ENCODE data around the gene PRR19. TPM values are rescaled to one million over a fixed set of nuclear protein-coding genes. Genes with fewer than 3 reads are reported as not detected.

PRR19 gene
- polyA plus RNA-seq, 1 donor from 2014 or later, result 2.4 TPM

DNA sequence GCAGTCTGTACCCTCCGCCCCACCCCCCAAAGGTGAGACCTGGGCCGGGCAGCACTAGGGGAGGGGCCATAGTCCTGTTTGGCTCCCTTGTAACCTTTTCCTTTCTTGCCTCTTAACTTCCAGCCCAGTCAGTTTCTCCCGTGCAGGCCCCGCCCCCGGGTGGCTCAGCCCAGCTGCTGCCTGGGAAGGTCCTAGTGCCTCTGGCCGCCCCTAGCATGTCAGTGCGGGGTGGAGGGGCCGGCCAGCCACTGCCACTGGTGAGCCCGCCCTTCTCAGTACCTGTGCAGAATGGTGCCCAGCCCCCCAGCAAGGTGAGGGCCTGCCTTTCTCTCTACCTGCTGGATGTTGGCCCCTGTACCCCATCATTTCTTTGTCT, 10.5 kb upstream of the PRR19 start:
- TF ChIP-seq EP300 (conservative IDR thresholded peaks at IDR 0.05; ENCODE audit: poor library complexity, severe bottlenecking) (no peak), REST (IDR thresholded peaks at IDR 0.05; ENCODE audit: borderline replicate concordance) (no peak), EZH2 (IDR thresholded peaks at IDR 0.05; ENCODE audit: borderline replicate concordance, insufficient read depth, low read length, poor library complexity, severe bottlenecking) (no peak), POLR2AphosphoS5 (IDR thresholded peaks at IDR 0.05) (no peak), SMC3 (conservative IDR thresholded peaks at IDR 0.05; ENCODE audit: poor library complexity) (no peak), RAD21 (conservative IDR thresholded peaks at IDR 0.05) (no peak), MXI1 (conservative IDR thresholded peaks at IDR 0.05; ENCODE audit: poor library complexity, severe bottlenecking) (no peak), TAF1 (IDR thresholded peaks at IDR 0.05; ENCODE audit: low read depth) (no peak)
- H3K27me3 ChIP-seq (ENCODE audit: insufficient read depth, low read depth, low read length), result no peaks in the 10 kb centered on the region
- no peaks in the 10 kb centered on the region for H3K9me3 ChIP-seq (ENCODE audit: low read length)
- no peak overlapping the region for H3K27ac ChIP-seq (ENCODE audit: low read length)
- H3K36me3 ChIP-seq (ENCODE audit: insufficient read depth, low read length), result peaks cover 6% of the 10 kb centered on the region
- no peak overlapping the region for H3K9ac ChIP-seq (ENCODE audit: low read length)
- H3K4me3 ChIP-seq (ENCODE audit: low read length), result no peak overlapping the region
- H3K9me2 ChIP-seq (ENCODE audit: insufficient read depth, low read length), result no peaks in the 10 kb centered on the region
- H2AFZ ChIP-seq (ENCODE audit: low read depth, low read length), result no peak overlapping the region
- peaks cover under 1% of the 10 kb centered on the region for H3K79me2 ChIP-seq (replicated peaks; ENCODE audit: insufficient read depth, low read length)
- peaks cover 6% of the 10 kb centered on the region for H4K20me1 ChIP-seq (ENCODE audit: insufficient read depth)
- no peak overlapping the region for H3K4me2 ChIP-seq (ENCODE audit: low read length)
- no peaks in the 10 kb centered on the region for H3F3A ChIP-seq (ENCODE audit: insufficient read depth, low read length, poor library complexity, severe bottlenecking)

GRCh38 chr19:42292042-42292960, 9.6 kb upstream of the PRR19 start:
- Histone ChIP-seq H3F3A (ENCODE audit: insufficient read depth, low read length, poor library complexity, severe bottlenecking) (no peaks in the 10 kb centered on the region), H3K9me3 (ENCODE audit: low read length) (no peaks in the 10 kb centered on the region), H4K20me1 (ENCODE audit: insufficient read depth) (peaks cover 14% of the 10 kb centered on the region), H3K4me3 (ENCODE audit: low read length) (no peak overlapping the region), H3K79me2 (replicated peaks; ENCODE audit: insufficient read depth, low read length) (no peaks in the 10 kb centered on the region), H3K9ac (ENCODE audit: low read length) (no peak overlapping the region), H3K4me2 (ENCODE audit: low read length) (no peak overlapping the region), H3K27me3 (ENCODE audit: insufficient read depth, low read depth, low read length) (no peaks in the 10 kb centered on the region), H3K36me3 (ENCODE audit: insufficient read depth, low read length) (peaks cover 6% of the 10 kb centered on the region), H3K27ac (ENCODE audit: low read length) (no peak overlapping the region), H2AFZ (ENCODE audit: low read depth, low read length) (no peak overlapping the region), H3K9me2 (ENCODE audit: insufficient read depth, low read length) (no peaks in the 10 kb centered on the region)
- TF ChIP-seq SMC3 (conservative IDR thresholded peaks at IDR 0.05; ENCODE audit: poor library complexity), result no peak
- TF ChIP-seq, protein P1, sequence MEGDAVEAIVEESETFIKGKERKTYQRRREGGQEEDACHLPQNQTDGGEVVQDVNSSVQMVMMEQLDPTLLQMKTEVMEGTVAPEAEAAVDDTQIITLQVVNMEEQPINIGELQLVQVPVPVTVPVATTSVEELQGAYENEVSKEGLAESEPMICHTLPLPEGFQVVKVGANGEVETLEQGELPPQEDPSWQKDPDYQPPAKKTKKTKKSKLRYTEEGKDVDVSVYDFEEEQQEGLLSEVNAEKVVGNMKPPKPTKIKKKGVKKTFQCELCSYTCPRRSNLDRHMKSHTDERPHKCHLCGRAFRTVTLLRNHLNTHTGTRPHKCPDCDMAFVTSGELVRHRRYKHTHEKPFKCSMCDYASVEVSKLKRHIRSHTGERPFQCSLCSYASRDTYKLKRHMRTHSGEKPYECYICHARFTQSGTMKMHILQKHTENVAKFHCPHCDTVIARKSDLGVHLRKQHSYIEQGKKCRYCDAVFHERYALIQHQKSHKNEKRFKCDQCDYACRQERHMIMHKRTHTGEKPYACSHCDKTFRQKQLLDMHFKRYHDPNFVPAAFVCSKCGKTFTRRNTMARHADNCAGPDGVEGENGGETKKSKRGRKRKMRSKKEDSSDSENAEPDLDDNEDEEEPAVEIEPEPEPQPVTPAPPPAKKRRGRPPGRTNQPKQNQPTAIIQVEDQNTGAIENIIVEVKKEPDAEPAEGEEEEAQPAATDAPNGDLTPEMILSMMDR (IDR thresholded peaks at IDR 0.05; ENCODE audit: poor library complexity, severe bottlenecking), result no peak
- TF ChIP-seq TAF1 (IDR thresholded peaks at IDR 0.05; ENCODE audit: low read depth), result no peak
- TF ChIP-seq REST (IDR thresholded peaks at IDR 0.05; ENCODE audit: borderline replicate concordance), result no peak
- TF ChIP-seq MXI1 (conservative IDR thresholded peaks at IDR 0.05; ENCODE audit: poor library complexity, severe bottlenecking), result no peak
- TF ChIP-seq EZH2 (IDR thresholded peaks at IDR 0.05; ENCODE audit: borderline replicate concordance, insufficient read depth, low read length, poor library complexity, severe bottlenecking), result no peak
- no peak for TF ChIP-seq EP300 (conservative IDR thresholded peaks at IDR 0.05; ENCODE audit: poor library complexity, severe bottlenecking)
- TF ChIP-seq RAD21 (conservative IDR thresholded peaks at IDR 0.05), result no peak
- no peak for TF ChIP-seq POLR2AphosphoS5 (IDR thresholded peaks at IDR 0.05)

All from neural cell (in vitro differentiated cells).